ENCODE measurements around the gene LMOD3. TPM values are rescaled to one million over a fixed set of nuclear protein-coding genes. Genes with fewer than 3 reads are reported as not detected.

Gene LMOD3
- total and polyA plus RNA-seq, 2 donors (not counting 1 experiment from before 2014, with no cell fraction given), result not detected

- Histone ChIP-seq H3K9ac (ENCODE audit: low read length) (peak within 1 kb of the TSS; percentile 82), H3K9me3 (ENCODE audit: control extremely low read depth in 1 of 3, control insufficient read depth in 2 of 3, insufficient read depth in 1 of 3, low read length in 2 of 3) (no peaks in the 10 kb centered on the region), H3K27me3 (replicated peaks in 1 of 4; ENCODE audit: control extremely low read depth in 1 of 4, control insufficient read depth in 3 of 4, insufficient read depth in 4 of 4, low read length in 3 of 4) (no peaks in the 10 kb centered on the region), H2AFZ (ENCODE audit: insufficient read depth, low read depth, low read length, poor library complexity, severe bottlenecking) (peak within 1 kb of the TSS; percentile 82), H3K79me2 (ENCODE audit: control insufficient read depth, insufficient read depth, low read length) (peaks cover 62% of the 10 kb centered on the region), H3K4me1 (ENCODE audit: control insufficient read depth in 2 of 2, insufficient read depth in 2 of 2, low read length in 2 of 2) (peaks cover 51 to 53% of the 10 kb centered on the region in 2 donors), H3K4me2 (replicated peaks; ENCODE audit: low read depth, low read length, poor library complexity, severe bottlenecking) (peak within 1 kb of the TSS; percentile 87), H4K20me1 (ENCODE audit: control insufficient read depth, insufficient read depth, low read length, poor library complexity, severe bottlenecking) (peaks cover 10% of the 10 kb centered on the region), H3K36me3 (replicated peaks in 1 of 2; ENCODE audit: control extremely low read depth in 1 of 2, control insufficient read depth in 1 of 2, extremely low read depth in 1 of 2, insufficient read depth in 2 of 2, low read length in 1 of 2) (peaks cover 0 to 4% of the 10 kb centered on the region in 2 experiments), H3K27ac (ENCODE audit: low read length in 2 of 2) (peak within 1 kb of the TSS; percentile 77 to 87), H3K4me3 (ENCODE audit: control extremely low read depth in 1 of 5, extremely low read depth in 1 of 5, insufficient read depth in 1 of 5, low read depth in 2 of 5, low read length in 4 of 5) (peak within 1 kb of the TSS; percentile 41 to 79 (median 67))
- Mint-ChIP-seq H3K9me3 (ENCODE audit: insufficient read depth) (no peaks in the 10 kb centered on the region), H3K4me3 (peak within 1 kb of the TSS; percentile 85), H3K27ac (peak within 1 kb of the TSS; percentile 92), H3K27me3 (no peaks in the 10 kb centered on the region), H3K4me1 (peaks cover 61% of the 10 kb centered on the region)
- intact Hi-C loops (cut with micrococcal nuclease), result loop anchor here (1.0 to 5.0 kb wide), 4 partner anchors 14 to 67 kb away; partner anchors contain the start of genes EOGT, LMOD3 and TMF1
- ChIA-PET CTCF (interaction anchor here (1.6 kb wide), 1 partner anchor 20 kb away, joined by 3 read pairs; no protein-coding TSS in a partner anchor), POLR2A (interaction anchor here (0.6 to 1.2 kb wide), 5 partner anchors 18 to 28 kb away, joined by 3 to 5 read pairs (median 4); partner anchors contain the start of gene TMF1)
- TF ChIP-seq CTCF (IDR thresholded peaks at IDR 0.05), result no peak
- TF ChIP-seq EZH2 (IDR thresholded peaks at IDR 0.05; ENCODE audit: borderline replicate concordance, insufficient read depth, low read depth, low read length, poor library complexity, severe bottlenecking), result no peak
- 0% methylated on average over 22 of the region's 37 CpGs for WGBS (ENCODE audit: insufficient coverage)
- peak; percentile 90 for DNase-seq
- peak; percentile 72 for ATAC-seq (ENCODE audit: low read depth)
Measured at GRCh38 chr3:69080233-69080920, 42.0 kb downstream of the LMOD3 start, which contains the start of gene UBA3. UBA3 (minus strand) TSS chr3:69080365; CDS start chr3:69080353, 12 bp downstream.

Measured in B cell (primary cell).